Measurements from ENCODE around the gene PRDM16. TPM values are rescaled to one million over a fixed set of nuclear protein-coding genes. Genes with fewer than 3 reads are reported as not detected.

Gene PRDM16
- total RNA-seq, 1 experiment from 2014 or later, result 22.3 TPM

- no peak overlapping the region for H3K27ac ChIP-seq (ENCODE audit: low read length)
- BruUV-seq (replicated peaks), result no TSS peak
- CTCF ChIA-PET, result no interaction called here
- in situ Hi-C loops (cut with HindIII; ENCODE audit: low pct_unique_long_range_greater_than_20kb, low sequenced_read_pairs), result no loop called here
- intact Hi-C loops (cut with micrococcal nuclease; ENCODE audit: unreplicated experiment), result no loop called here
- ATAC-seq (no peak), DNase-seq (ENCODE audit: low read depth, low spot score) (no peak)
- no peaks in the 10 kb centered on the region for H3K27me3 ChIP-seq (ENCODE audit: control insufficient read depth, insufficient read depth, low read length)
- TF ChIP-seq SIN3A (IDR thresholded peaks at IDR 0.05; ENCODE audit: borderline replicate concordance, insufficient read depth, low read depth, low read length), result no peak
- TF ChIP-seq POLR2AphosphoS5 (IDR thresholded peaks at IDR 0.05; ENCODE audit: low read depth, low read length), result no peak
- no peak for TF ChIP-seq CTCF (IDR thresholded peaks at IDR 0.05)
- TF ChIP-seq REST (IDR thresholded peaks at IDR 0.05; ENCODE audit: insufficient read depth in 1 of 2, low read depth in 2 of 2, low read length in 1 of 2), result no peak
- TF ChIP-seq TCF7L2 (IDR thresholded peaks at IDR 0.05; ENCODE audit: low read depth, low read length), result no peak
- no peaks in the 10 kb centered on the region for H3K36me3 ChIP-seq (ENCODE audit: control insufficient read depth, insufficient read depth, low read length)
- POLR2A ChIA-PET, result no interaction called here
- H3K4me3 ChIP-seq (ENCODE audit: low read depth in 2 of 2, low read length in 2 of 2), result no peak overlapping the region
- no peaks in the 10 kb centered on the region for H3K9me3 ChIP-seq (ENCODE audit: control insufficient read depth, insufficient read depth, low read depth, low read length)
- 0 out of 2 replicates have a peak, but pooled peaks cover 4% of the 10 kb centered on the region for H3K4me1 ChIP-seq (ENCODE audit: control insufficient read depth, insufficient read depth, low read length)
Measured at GRCh38 chr1:3119061-3119460, 50.1 kb downstream of the PRDM16 start.

- DNase-seq (ENCODE audit: low read depth, low spot score) (no peak), ATAC-seq (no peak)
- 0 out of 2 replicates have a peak, but pooled peaks cover 4% of the 10 kb centered on the region for H3K4me1 ChIP-seq (ENCODE audit: control insufficient read depth, insufficient read depth, low read length)
- no peak overlapping the region for H3K4me3 ChIP-seq (ENCODE audit: low read depth in 2 of 2, low read length in 2 of 2)
- no TSS peak for BruUV-seq (replicated peaks)
- H3K27me3 ChIP-seq (ENCODE audit: control insufficient read depth, insufficient read depth, low read length), result no peaks in the 10 kb centered on the region
- POLR2A ChIA-PET, result no interaction called here
- H3K36me3 ChIP-seq (ENCODE audit: control insufficient read depth, insufficient read depth, low read length), result no peaks in the 10 kb centered on the region
- no peak for TF ChIP-seq SIN3A (IDR thresholded peaks at IDR 0.05; ENCODE audit: borderline replicate concordance, insufficient read depth, low read depth, low read length)
- TF ChIP-seq POLR2AphosphoS5 (IDR thresholded peaks at IDR 0.05; ENCODE audit: low read depth, low read length), result no peak
- no peak for TF ChIP-seq CTCF (IDR thresholded peaks at IDR 0.05)
- intact Hi-C loops (cut with micrococcal nuclease; ENCODE audit: unreplicated experiment) (no loop called here), in situ Hi-C loops (cut with HindIII; ENCODE audit: low pct_unique_long_range_greater_than_20kb, low sequenced_read_pairs) (no loop called here)
- CTCF ChIA-PET, result no interaction called here
- H3K27ac ChIP-seq (ENCODE audit: low read length), result no peak overlapping the region
- H3K9me3 ChIP-seq (ENCODE audit: control insufficient read depth, insufficient read depth, low read depth, low read length), result no peaks in the 10 kb centered on the region
Measured at GRCh38 chr1:3119725-3120124, 50.7 kb downstream of the PRDM16 start.
